HK-2 (cell line): Measurements from ENCODE around the gene C11orf24.
A peak's percentile ranks its signal among the peaks of the same experiment; 100 is the strongest.

ENCODE experiments used
- DNase-seq: peaks from one replicate; pipeline ENCODE4 v3.0.0-alpha.2; 2018; ENCODE audit not compliant: unreplicated experiment

Gene C11orf24

DNA sequence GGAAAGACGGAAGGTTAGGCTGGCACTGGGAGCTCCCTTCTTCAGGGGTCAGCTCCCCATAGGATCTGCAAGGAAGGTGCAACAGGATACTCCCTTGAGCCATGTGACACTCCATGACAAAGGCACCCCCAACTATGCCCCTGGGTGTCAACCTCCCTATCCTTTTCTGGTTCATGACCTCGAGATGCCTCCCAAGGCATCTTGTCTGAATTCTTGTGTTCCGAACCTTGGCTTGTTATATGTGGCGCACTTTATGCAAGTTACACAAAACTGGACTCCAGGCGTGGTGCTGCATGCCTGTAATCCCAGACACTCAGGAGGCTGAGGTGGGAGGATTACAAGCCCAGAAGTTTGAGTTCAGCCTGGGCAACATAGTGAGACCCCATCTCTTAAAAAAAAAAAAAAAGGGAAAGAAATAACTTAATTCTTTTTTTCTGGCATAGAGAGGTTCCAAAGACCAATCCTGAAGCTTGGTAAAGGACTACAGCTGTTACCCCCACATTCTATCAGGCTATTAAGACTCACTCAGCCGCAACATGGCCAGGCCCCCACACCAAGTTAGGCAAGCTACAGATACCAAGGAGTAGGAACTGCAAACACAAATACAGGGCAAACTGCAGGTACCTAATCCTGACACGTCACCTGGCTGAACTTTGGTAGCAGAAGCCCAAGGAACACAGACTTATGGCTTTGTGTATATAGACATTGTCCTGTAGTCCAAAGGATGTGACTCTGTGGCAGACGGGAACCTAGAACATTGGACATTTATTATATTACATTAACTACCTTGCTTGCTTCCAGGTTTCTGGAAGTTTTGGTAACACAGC, 1.4 kb downstream of the C11orf24 start:
- no peak for DNase-seq

GRCh38 chr11:68269414-68270081, 2.2 kb downstream of the C11orf24 start:
- peak; percentile 41 for DNase-seq

DNA sequence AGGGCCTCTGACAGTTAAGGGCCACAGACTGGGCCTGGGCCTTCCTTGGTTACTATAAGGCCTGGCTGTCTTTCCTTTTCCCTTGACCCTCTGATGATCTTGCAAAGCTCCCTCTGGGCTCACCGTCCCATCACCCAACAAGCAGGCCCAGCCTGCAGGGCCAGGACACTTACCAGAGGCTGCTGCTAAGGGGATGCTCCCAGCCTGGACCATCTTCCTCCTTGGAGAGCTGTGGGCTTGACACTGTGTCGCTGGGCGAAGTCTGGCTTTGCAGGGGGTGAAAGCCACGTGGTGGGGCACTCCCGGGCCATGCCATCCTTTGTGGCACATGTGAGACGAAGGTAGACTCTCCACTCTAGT, 3.9 kb downstream of the C11orf24 start:
- no peak for DNase-seq

- no peak for DNase-seq
These were observed 4.6 kb downstream of the C11orf24 start for GRCh38 chr11:68266936-68267880.

DNA sequence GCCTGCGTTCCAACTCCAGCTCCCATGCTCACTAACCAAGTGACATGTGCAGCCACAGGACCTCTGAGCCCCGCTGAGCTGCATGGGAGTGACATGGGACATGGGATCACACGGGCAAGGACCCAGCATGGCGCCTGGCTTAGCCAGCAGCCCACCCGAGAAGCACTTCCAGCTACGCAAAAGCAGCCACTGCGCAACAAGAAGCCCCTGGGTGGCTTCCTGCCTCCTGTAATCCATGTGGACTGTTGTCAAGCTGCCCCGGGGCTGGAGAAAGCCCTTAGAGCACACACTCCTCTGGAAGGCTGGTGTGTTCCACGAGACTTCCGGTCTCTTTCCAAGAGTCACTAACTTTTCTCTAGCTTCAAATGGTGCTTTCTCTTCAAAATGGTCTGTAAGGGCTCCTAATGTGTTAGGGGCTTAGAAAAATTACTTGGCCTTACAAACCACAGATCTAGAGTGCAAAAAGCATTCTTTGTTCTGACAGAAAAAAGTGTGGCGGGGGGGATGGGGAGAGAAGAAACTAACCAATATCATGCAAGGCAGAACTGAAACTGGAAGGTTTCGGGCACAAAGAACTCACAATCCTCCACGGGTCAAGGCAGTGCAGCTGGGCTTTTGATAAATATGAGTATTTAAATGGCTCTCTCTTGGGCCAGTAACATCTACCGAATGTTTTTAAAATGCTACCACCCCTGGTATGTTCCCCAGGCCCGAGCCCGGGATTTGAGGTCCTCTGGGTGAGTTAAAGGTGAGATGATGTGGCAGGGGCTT, 5.5 kb downstream of the C11orf24 start:
- DNase-seq: no peak

GRCh38 chr11:68264741-68265540, 6.8 kb downstream of the C11orf24 start:
- DNase-seq: no peak

- no peak for DNase-seq
These were observed 7.5 kb downstream of the C11orf24 start for GRCh38 chr11:68264244-68264643.

DNA sequence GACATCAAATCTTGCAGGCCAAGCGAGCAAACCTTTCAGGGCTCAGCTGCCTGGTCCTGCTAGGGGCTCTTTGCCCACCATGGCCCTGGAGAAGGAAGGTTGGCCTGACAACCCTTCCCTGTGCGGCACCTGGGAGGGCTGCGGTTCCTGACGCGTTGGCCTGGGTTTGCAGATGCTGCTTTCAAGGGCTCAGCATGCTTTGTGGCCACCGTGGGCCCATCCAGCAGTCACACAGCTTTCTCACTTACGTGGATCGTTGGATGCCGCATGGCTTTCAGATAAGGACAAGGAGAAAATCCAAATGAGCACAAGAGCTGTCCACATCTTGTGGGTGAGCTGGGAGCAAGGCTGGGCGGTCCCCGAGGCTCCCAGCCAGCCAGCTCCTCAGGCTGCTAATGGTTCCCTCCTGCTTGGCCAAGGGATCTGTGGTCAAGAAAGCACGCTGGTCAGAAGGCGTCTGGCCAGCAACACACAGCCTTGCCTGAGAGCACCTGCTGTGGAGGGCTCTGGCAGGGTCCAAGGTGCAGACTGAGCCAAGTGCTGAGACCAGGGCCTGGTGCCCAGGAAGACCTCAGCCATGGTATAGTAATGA, 8.2 kb downstream of the C11orf24 start:
- DNase-seq: no peak

DNA sequence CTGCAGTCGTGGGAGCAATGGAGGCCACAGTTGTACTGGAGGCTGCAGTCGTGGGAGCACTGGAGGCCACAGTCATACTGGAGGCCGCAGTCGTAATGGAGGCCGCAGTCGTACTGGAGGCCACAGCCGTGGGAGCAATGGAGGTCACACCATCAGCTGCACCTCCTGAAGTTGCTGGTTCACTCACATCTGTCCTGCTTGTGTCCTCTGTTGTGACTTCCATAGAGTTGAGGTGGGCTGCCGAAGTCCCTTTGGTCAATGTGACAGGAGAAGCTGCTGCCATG, 9.3 kb downstream of the C11orf24 start:
- DNase-seq: no peak

GRCh38 chr11:68261749-68262543, 9.8 kb downstream of the C11orf24 start:
- DNase-seq: no peak

DNA sequence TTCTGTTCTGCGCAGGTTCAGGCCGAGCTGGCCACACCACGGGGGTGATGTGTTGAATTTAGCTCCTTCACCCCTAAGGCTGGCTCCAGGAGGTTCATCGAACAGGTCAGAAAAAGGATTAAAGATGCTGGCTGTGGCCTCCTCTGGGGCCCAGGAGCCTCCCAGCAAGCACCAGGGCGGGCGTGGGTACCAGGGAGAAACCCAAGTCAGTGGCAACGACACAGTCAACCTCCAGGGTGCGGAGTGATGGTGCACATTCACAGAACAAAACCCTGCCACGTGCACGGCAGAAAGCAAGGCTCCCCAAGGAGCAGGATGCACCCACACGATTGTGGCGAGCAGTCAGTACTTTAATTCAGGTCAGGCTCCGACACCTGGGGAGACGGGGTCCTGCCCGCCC, 10.8 kb downstream of the C11orf24 start:
- DNase-seq: no peak

- DNase-seq: no peak
These were observed 11.3 kb downstream of the C11orf24 start for GRCh38 chr11:68260484-68260883.

GRCh38 chr11:68259122-68259959, 12.4 kb downstream of the C11orf24 start:
- DNase-seq: no peak

- no peak for DNase-seq
These were observed 13.4 kb downstream of the C11orf24 start for GRCh38 chr11:68258363-68258765.

DNA sequence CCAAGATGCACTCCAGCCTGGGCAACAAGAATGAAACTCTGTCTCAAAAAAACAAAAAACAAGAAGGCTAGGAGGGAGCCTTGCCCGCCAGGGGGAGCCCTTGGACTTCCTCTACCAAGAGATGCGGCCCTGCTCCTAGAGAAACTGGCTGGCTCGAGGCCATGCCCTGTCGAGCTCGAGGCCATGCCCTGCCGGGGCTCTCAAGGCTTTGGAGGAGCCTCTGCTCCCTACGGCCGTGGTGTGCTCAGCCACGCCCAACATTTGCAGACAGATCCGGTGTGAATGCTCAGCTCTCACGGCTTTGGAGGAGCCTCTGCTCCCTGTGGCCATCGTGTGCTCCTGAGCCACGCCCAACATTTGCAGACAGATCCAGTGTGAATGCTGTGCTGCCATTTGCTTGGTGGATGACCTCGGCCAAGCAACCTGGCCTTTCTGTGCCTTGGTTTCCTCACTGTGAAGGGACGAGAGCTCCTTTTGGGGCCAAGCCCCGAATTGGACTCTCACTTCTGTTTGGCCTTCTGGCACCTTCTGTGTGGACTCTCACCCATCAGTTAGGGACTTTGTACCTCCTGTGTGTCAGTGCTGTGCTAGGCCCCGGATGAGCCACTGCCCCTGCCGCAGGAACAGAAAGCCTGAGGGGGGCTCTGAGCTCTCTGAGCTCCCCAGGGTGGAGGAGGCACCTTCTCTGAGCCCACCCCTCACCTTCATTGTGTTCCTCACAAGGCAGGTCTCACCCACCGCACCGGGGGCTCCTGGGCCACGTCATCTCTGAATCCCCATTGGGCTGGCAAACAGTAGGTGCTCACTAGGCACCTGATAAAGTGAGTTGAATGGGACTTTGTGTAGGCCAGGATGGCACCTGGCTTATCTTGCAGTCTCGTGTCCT, 14.1 kb downstream of the C11orf24 start:
- DNase-seq: peak; percentile 85

GRCh38 chr11:68256331-68256741, 15.4 kb downstream of the C11orf24 start:
- DNase-seq: no peak

GRCh38 chr11:68255526-68255925, 16.2 kb downstream of the C11orf24 start:
- DNase-seq: no peak

DNA sequence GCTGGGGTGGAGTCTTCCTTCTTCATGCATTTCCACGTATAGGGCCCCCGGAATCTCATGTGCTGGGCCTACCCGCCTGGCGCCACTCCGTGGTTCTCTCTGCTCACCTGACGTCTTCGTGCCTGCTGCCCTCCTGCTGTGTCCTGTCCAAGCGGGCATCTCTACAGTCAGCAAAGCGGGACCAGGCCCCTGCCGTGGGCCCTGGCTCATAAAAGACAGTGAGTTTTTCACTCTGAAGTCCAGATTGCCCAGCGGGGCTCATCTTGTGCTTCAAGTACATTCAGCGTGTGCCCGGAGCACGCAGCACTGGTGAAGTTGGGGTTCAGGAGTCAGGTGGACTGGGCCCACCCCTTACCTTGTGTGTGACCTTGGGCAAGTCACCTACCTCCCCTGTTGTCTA, 17.4 kb downstream of the C11orf24 start:
- no peak for DNase-seq
